Measurements from ENCODE around the gene ITPRID1.

- TF ChIP-seq ISL1 (CRISPR knock-in tag; IDR thresholded peaks at IDR 0.05) (no peak), BACH2 (CRISPR knock-in tag; IDR thresholded peaks at IDR 0.05; ENCODE audit: borderline replicate concordance) (no peak)
Observed at GRCh38 chr7:31512166-31512565, 1.7 kb upstream of the ITPRID1 start.
